Fibroblast of the conjunctiva (primary cell): ENCODE results near the gene PDCD11.
"Not testable (repeated sequence)": the region's sequence is repeated elsewhere in the genome, so short reads cannot be mapped to it uniquely, and the experiment has no call there.

Experiments
- DNase-seq: peaks from one replicate; pipeline ENCODE4 v3.0.0-alpha.2; 2010; ENCODE audit warnings: low read depth

The PDCD11 gene

GRCh38 chr10:103473261-103473671 is 76.8 kb downstream of the PDCD11 start:
- DNase-seq: no peak

DNA sequence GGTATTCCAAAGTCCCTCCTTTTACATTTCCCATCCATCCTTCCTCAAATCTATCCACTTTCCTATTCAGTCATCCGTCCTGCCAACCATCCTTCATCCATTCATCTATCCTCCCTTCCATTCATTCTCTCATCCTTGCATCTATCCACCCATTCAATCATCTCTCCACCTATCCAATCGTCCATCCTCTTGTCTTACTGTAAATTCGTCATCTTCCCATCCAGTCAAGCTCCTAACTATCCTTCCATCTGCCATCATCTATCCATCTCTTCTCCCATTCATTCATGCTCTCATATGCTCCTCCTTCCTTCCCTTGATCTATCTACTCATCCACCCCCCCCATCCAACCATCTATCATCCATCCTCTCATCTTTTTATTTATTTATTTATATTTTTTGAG is 77.7 kb downstream of the PDCD11 start:
- no peak for DNase-seq

GRCh38 chr10:103475437-103475836 is 79.0 kb downstream of the PDCD11 start:
- no peak for DNase-seq

DNA sequence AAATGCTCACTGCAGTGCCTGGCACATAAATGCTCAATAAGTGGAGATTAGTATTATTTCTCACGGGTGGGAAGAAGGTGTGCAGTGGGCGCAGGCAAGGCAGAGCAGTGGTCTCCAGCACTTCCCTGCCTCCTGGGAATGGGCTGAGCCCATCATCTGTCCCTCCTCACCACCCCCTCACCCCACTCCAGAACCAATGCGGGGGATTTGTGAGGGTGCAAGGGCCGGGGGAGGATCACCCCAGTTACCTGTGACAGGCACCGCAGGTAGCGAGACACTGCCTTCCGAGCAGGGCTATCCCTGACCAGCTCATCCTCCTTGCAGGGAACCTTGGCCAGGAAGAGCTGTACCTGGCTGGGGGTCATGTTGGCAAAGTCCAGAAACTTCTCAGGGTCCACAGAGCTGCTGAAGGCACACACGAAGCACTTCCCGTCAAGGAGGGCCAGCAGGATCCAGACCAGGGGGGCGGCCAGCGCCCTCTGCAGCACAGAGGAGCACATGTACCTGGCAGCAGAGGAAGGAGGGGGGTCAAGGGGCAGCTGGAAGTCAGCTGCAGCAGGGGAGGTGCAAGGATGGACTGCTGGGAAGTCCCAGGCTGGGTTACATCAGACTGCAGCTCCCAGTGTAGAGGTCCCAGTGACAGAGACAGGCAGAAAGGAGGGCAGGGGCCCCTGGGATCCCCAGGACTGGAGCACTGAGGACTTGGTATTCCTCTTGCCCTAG is 79.8 kb downstream of the PDCD11 start:
- DNase-seq: no peak

DNA sequence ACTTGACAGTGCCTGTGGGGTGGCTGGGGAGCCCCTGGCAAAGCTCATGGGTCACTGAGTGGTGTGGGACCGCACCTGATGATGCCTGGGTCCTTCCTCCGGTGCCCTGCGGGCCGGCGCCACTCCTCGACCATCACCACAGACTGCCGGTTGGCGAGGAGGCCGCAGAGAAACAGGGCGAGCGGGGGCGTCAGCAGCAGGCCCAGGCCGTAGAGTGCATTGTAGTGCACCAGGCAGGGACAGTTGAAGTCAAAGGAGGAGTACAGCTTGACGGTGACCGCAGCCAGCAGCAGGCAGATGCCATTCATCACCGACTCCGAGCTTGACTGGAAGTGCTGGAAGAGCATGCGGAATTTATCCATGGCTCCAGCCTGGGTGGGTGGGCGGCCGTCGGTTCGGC is 82.2 kb downstream of the PDCD11 start:
- no peak for DNase-seq

DNA sequence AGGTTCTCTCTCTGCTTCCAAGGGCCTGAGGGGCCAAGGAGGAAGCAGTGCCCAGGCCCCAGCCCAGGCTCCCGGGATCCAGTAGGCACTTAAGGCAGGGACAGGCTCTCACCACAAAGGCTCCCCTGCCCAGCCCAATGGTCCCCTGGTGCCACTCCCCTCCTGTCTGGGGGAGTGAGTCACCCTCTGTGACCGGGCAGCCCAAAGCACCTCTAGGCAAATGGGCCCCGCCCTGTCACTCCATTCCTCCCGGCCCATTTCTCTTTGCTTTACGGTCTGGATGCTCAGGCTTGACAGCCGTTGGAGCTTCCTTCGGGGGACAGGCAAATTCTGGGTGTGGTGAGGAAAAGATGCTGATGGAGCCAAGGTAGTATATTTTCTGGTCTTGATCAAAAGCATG is 82.7 kb downstream of the PDCD11 start, which contains the start of gene CALHM3:
CALHM3 (minus strand) TSS at position 106 of the 400 bp plus-strand sequence. CDS start 208 bp downstream, outside the sequence.
- DNase-seq: no peak

- DNase-seq: no peak
These were observed 84.1 kb downstream of the PDCD11 start for GRCh38 chr10:103480521-103480920.

DNA sequence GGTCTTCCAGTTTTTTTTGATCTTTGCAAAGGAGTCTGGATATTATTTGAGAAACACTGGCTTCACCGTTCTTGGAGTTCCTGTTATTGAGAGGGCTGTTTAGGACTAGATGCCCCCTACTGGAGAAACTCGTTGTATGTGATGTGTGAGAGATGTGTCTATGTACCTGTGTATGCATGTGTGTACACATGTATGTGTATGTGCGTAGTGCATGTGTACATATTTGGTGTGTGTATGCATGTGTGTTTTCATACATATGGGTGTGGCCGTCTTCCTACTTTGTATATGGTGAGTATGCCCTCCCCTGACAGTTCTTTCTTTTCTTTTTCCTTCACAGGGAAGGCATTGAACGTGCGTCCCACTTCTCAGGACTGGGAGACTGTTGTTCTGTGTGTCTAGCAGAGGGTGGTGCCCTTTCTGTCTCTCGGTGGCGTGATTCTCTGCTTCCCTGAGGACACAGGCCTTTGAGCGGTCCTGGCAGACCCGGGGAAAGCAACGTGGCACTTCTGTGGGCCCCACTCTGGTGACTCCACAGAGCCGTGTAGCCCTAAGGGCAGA is 85.6 kb downstream of the PDCD11 start:
- DNase-seq: peak; percentile 63

DNA sequence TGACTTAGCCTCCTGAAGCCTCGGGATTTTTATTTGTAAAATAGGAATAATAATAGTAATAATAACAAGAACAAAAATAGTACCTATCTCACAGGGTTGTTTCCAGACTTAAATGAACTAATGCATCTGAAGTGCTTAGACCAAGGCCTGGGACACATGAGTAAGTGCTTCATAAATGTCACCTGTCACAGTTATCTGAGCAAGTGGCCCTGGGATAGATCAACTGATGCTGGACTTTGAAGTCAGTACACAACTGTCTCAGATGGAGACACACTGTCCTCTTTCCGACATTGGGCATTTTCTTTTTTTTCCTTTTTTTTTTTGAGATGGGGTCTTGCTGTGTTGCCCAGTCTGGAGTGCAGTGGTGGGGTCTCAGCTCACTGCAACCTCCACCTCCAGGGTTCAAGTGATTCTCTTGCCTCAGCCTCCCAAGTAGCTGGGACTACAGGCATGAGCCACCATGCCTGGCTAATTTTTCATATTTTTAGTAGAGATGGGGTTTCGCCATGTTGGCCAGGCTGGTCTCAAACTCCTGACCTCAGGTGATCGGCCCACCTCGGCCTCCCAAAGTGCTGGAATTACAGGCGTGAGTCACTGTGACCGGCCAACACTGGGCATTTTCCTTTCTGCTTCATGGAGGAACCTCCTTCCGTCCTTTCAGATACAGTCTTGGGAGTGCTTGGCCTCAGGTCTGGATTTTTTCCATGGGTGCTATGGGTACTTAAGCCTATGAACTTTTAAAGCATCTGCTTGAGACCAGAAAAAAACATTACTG is 90.4 kb downstream of the PDCD11 start:
- DNase-seq: not testable (repeated sequence)

DNA sequence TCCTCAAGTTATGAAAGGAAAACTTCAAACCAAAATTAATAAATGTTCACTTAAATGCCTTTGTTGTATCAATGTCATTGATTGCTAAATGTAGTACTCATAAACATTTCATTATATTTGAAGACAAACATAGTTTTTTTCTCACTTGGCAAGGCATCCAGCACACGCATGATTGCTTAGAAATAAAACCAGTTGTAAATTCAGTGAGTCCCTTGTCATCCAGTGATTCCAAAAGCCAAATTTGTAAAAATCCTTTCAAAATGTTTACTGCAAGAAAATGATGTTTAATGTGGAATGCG is 90.9 kb downstream of the PDCD11 start:
- no peak for DNase-seq

- no peak for DNase-seq
These were observed 94.5 kb downstream of the PDCD11 start for GRCh38 chr10:103490986-103491314.

DNA sequence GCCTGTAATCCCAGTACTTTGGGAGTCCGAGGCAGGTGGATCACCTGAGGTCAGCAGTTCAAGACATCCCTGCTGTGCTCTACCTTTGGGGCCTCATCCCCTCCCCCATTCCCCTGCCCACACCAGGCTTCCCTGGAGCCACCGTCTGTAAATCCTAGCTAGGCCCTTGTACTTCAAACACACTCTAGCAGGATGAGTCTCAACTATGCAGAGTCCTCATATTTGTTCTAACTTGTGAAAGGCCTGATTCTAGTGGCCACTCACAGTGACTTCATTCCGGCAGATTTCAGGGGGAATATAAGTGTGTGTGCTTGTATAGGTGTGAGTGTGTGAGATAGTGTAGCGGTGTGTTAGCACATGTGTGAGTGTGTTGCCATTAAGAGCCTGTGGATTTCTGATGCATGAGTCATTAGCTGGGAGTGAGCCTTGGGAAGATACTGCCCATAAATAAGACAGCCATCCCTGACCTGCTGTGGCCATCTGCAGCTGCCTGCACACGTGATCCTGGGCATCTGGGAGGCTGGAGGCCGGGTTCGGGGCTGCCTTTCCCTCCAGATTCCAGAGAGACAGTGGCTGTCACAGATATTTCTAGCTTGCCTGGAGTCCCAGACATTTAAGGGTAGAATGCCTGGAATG is 95.4 kb downstream of the PDCD11 start:
- DNase-seq: peak; percentile 78

GRCh38 chr10:103492655-103493261 is 96.3 kb downstream of the PDCD11 start:
- no peak for DNase-seq

DNA sequence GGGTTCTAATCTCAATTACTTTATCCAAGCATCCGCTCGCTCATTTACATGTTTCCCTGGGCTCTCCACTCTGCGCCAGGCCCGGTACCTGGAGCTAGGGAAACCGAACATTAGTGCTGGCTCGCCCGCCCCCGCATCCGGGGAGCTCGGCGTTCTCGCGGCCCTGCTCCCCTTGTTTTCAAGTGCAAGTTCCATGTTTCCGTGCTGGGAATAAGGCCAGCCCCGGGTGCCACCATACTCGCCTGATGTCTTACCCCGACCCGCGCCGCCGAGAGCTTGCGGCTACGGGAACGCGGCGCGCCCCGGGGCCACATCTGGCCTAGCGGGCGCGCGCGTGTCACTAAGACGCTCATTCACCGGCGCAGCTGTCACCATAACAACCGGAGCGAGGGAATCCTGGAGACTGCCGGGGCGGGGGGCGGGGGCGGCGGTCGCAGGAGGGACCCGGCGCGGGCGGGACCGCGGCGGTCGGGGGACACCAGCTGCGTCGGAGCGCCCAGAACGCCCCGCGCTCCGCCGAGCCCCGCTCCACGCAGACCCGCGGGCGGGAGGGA is 97.0 kb downstream of the PDCD11 start, which contains the start of gene NEURL1:
NEURL1 (plus strand) TSS at position 344 of the 554 bp plus-strand sequence. CDS start 683 bp downstream, outside the sequence.
- DNase-seq: no peak

DNA sequence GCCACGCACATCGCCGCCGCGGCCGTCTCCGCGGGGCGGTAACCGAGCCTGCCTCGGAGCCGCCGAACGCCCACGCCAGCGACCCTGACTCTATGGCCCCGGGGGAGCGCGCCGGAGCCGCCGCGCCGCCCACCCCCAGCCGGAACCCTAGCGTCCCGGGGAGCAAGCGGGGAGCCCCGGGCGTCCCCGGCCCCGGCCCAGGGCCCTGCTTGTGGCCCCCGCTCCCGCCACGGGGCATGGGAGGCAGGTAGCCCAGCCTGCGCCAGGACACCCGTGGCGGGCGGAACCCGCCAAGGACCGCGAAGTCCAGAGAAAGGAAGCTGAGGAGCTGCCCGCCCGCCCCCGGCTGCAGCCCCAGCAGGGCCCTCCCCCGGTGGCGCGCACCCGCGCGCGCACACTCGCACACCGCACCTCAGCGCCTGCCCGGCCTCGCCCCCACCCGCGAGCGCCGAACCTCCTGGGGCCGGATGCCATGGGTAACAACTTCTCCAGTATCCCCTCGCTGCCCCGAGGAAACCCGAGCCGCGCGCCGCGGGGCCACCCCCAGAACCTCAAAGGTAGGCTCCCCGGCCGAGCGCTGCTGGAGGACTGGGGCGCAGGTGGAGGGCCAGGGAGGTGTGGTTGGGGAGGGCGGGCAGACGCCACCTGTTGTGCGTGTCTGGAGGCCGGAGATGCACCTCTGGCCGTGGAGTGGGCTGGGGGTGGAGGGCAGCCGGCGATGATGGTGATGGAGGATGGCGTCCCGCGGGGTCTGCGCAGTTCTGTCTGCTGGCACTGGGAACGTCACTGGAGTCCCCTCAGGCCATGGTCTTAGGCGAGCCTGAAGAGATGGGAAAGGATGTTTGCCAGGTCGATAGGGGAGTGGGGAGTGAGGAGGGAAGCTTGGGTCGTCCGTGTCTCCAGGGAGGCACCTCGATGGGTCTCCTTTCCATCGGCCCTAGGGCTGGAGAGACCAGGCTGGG is 97.8 kb downstream of the PDCD11 start:
- no peak for DNase-seq

GRCh38 chr10:103495321-103495720 is 98.9 kb downstream of the PDCD11 start:
- no peak for DNase-seq
